Stimulated activated naive B cell treated with anti-CD40 and anti-IgM and Interleukin-4, amounts not matched to agents 10 μg/mL and 1 μg/mL and 100 μg/mL, for 72 hours (primary cell): ENCODE data around the gene GNPAT.
A peak's percentile ranks its signal among the peaks of the same experiment; 100 is the strongest.
"Not testable (repeated sequence)": the region's sequence is repeated elsewhere in the genome, so short reads cannot be mapped to it uniquely, and the experiment has no call there.

ENCODE experiments used
- ATAC-seq, 2 donors: fragments of 150-1000 bp; cut with Tn5 transposase; replicated peaks; 2 replicates each; pipeline ENCODE4 v1.10.0; 2021; ENCODE audit warnings: moderate library complexity in 1 of 2
- DNase-seq: peaks from one replicate; pipeline ENCODE4 v3.0.0; 2021
- H3K27ac Mint-ChIP-seq: one replicate; pipeline ENCODE4 v1.8.0; 2022; ENCODE audit warnings: mild to moderate bottlenecking, mixed read lengths
- H3K27me3 Mint-ChIP-seq, 2 donors: one replicate each; pipeline ENCODE4 v1.8.0; 2022; ENCODE audit warnings: mixed read lengths in 2 of 2
- H3K36me3 Mint-ChIP-seq, 2 donors: one replicate each; pipeline ENCODE4 v1.8.0; 2022; ENCODE audit warnings: mixed read lengths in 2 of 2, mild to moderate bottlenecking in 1 of 2
- H3K4me1 Mint-ChIP-seq, 2 donors: one replicate each; pipeline ENCODE4 v1.8.0; 2022; ENCODE audit warnings: mixed read lengths in 2 of 2, mild to moderate bottlenecking in 1 of 2
- H3K4me3 Mint-ChIP-seq, 2 donors: one replicate each; pipeline ENCODE4 v1.8.0; 2022; ENCODE audit warnings: mild to moderate bottlenecking in 2 of 2, mixed read lengths in 2 of 2, moderate library complexity in 1 of 2
- H3K9me3 Mint-ChIP-seq, 2 donors: one replicate each; pipeline ENCODE4 v1.8.0; 2022; ENCODE audit warnings: mixed read lengths in 2 of 2, mild to moderate bottlenecking in 1 of 2

Gene GNPAT

GRCh38 chr1:231206856-231207255, 34.2 kb upstream of the GNPAT start:
- Mint-ChIP-seq H3K27me3 (peaks cover 14 to 24% of the 10 kb centered on the region in 2 donors), H3K4me1 (peaks cover 5 to 16% of the 10 kb centered on the region in 2 donors), H3K27ac (no peak overlapping the region), H3K4me3 (no peak overlapping the region), H3K9me3 (no peaks in the 10 kb centered on the region), H3K36me3 (no peaks in the 10 kb centered on the region)
- ATAC-seq (no peak), DNase-seq (no peak)

GRCh38 chr1:231207437-231207836, 33.6 kb upstream of the GNPAT start:
- ATAC-seq (no peak), DNase-seq (no peak)
- no peak overlapping the region for H3K27ac Mint-ChIP-seq
- H3K4me1 Mint-ChIP-seq = peaks cover 5 to 12% of the 10 kb centered on the region in 2 donors
- H3K4me3 Mint-ChIP-seq = no peak overlapping the region
- H3K36me3 Mint-ChIP-seq = no peaks in the 10 kb centered on the region
- H3K9me3 Mint-ChIP-seq = no peaks in the 10 kb centered on the region
- H3K27me3 Mint-ChIP-seq = peaks cover 11 to 18% of the 10 kb centered on the region in 2 donors

DNA sequence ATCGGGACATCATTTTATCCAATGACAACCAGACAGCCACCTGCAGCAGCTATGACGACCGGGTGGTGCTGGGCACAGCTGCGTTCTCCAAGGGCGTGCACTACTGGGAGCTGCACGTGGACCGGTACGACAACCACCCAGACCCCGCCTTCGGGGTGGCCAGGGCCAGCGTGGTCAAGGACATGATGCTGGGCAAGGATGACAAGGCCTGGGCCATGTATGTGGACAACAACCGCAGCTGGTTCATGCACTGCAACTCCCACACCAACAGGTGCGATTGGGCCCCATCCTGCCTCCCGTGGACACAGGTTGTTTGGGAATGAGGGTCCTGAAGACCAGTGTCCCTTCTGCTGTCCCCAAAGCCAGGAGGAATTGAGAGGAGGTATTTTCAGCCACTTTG, 32.0 kb upstream of the GNPAT start:
- Mint-ChIP-seq H3K4me1 (peaks cover 6 to 15% of the 10 kb centered on the region in 2 donors), H3K4me3 (no peak overlapping the region), H3K27me3 (peaks cover 3 to 11% of the 10 kb centered on the region in 2 donors), H3K9me3 (no peaks in the 10 kb centered on the region), H3K36me3 (peaks cover 0 to 1% of the 10 kb centered on the region in 2 donors), H3K27ac (no peak overlapping the region)
- DNase-seq (no peak), ATAC-seq (no peak)

DNA sequence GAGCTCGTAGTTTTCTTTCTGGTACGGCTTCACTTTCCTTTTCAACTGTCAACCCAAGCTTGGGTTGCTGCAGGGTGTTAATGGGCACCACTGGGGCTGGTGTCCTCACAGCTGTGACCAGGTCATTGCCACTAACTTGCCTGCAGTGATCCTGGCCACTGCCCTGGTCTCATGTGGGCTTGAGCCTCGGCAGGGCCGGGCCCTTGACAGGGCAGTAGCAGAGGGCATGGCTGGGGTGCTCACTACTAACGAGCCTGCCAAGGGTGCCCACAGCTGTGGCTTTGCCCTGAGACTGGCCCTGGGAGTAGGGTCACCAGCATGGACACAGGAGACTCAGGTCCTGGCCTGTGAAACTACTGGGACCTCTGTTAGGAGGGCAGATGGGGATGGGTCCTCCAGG, 31.5 kb upstream of the GNPAT start:
- H3K36me3 Mint-ChIP-seq = peaks cover 0 to 3% of the 10 kb centered on the region in 2 donors
- ATAC-seq (no peak), DNase-seq (no peak)
- peaks cover 0 to 6% of the 10 kb centered on the region in 2 donors for H3K27me3 Mint-ChIP-seq
- H3K4me3 Mint-ChIP-seq = no peak overlapping the region
- peak overlapping the region; percentile 14 for H3K27ac Mint-ChIP-seq
- H3K4me1 Mint-ChIP-seq = peaks cover 10 to 20% of the 10 kb centered on the region in 2 donors
- H3K9me3 Mint-ChIP-seq = no peaks in the 10 kb centered on the region

- DNase-seq = no peak
- H3K27me3 Mint-ChIP-seq = no peaks in the 10 kb centered on the region
- no peak overlapping the region for H3K27ac Mint-ChIP-seq
- ATAC-seq = no peak
- no peaks in the 10 kb centered on the region for H3K9me3 Mint-ChIP-seq
- no peak overlapping the region for H3K4me3 Mint-ChIP-seq
- H3K4me1 Mint-ChIP-seq = peaks cover 13 to 26% of the 10 kb centered on the region in 2 donors
- peaks cover 0 to 3% of the 10 kb centered on the region in 2 donors for H3K36me3 Mint-ChIP-seq
Measured at GRCh38 chr1:231210126-231210525, 30.9 kb upstream of the GNPAT start.

DNA sequence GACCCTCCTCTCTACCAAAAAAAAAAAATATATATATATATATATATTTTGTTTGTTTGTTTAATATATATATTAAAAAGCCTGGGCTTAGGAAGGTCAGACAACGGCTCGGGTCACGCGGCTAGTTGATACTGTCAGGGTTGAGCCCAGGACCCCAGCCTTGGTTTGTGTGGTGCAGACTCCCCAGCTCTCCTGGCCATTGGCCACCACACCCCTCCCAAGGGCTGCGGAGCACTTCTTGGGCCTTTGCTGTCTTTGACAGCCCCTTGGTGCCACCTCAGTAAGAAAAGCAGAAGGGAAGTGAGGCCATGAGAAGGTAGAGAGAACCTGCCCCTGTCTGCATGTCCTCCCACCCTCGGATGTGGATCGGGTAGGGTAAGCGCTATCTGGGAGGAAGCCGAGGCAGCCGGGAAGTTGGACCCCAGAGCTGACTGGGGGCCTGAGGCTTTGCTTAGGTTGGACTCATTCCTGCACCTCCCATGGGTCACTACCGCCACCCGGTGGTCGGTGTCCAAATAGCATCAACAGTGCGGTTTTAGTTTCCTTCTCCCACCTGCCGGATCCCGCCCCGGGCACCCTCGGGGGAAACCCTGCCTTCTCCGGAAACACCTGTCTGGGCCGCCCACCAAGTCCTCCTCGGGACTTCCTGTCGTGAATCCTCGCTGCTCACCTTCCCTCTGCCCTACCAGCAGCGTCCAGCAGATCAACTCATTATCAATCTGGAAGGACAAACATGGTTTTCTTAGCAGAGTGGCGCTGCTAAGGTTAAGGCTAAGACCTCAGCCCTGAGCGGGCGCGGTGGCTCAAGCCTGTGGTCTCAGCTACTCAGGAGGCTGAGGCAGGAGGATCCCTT, 29.8 kb upstream of the GNPAT start:
- Mint-ChIP-seq H3K4me3 (peak overlapping the region; percentile 83 to 84), H3K4me1 (peaks cover 21 to 37% of the 10 kb centered on the region in 2 donors), H3K36me3 (peaks cover 0 to 3% of the 10 kb centered on the region in 2 donors), H3K27ac (peak overlapping the region; percentile 79), H3K27me3 (no peaks in the 10 kb centered on the region), H3K9me3 (no peaks in the 10 kb centered on the region)
- ATAC-seq (peak; percentile 83 to 86), DNase-seq (peak; percentile 91)

GRCh38 chr1:231212301-231212700, 28.7 kb upstream of the GNPAT start:
- not testable (repeated sequence) for ATAC-seq, H3K9me3 Mint-ChIP-seq, H3K27ac Mint-ChIP-seq, H3K4me3 Mint-ChIP-seq, H3K27me3 Mint-ChIP-seq, H3K36me3 Mint-ChIP-seq, DNase-seq
- peaks cover 23 to 43% of the 10 kb centered on the region in 2 donors for H3K4me1 Mint-ChIP-seq

DNA sequence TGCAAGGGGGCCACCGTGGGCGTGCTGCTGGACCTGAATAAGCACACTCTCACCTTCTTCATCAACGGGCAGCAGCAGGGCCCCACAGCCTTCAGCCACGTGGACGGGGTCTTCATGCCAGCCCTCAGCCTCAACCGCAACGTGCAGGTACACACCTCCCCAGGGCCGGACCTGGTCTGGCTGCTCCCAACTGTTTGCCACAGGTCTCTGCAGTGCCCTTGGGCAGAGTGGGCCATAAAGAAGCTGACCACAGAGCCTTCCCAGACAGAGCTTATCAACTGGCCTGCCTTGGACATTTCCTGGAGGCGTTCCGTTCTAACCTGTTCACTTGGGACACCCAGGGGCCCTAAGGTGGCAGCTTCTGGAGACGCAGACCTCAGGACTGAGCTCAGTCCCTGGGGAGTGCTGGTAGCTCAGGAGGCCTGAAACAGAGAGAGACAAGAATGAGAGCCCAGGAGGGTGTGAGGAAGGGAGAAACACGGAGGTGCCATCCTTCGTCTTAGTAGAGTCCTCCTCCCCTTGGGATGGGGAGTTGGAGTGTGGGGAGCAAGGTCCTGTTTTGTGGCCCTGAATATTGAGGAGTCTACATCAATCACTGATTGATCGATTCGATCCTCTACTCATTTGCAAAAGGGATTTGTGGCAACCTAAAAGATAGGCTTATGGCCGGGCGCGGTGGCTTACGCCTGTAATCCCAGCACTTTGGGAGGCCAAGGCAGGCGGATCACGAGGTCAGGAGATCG, 27.0 kb upstream of the GNPAT start:
- Mint-ChIP-seq H3K27me3 (no peaks in the 10 kb centered on the region), H3K36me3 (peaks cover 0 to 3% of the 10 kb centered on the region in 2 donors), H3K4me1 (peaks cover 23 to 43% of the 10 kb centered on the region in 2 donors), H3K4me3 (peak overlapping the region in 1 of 2 donors; percentile 34), H3K27ac (peak overlapping the region; percentile 6), H3K9me3 (no peaks in the 10 kb centered on the region)
- ATAC-seq = no peak
- no peak for DNase-seq

GRCh38 chr1:231214918-231215680, 25.9 kb upstream of the GNPAT start:
- Mint-ChIP-seq H3K4me3 (peak overlapping the region; percentile 77 to 79), H3K27me3 (no peaks in the 10 kb centered on the region)
- peak; percentile 50 for DNase-seq

DNA sequence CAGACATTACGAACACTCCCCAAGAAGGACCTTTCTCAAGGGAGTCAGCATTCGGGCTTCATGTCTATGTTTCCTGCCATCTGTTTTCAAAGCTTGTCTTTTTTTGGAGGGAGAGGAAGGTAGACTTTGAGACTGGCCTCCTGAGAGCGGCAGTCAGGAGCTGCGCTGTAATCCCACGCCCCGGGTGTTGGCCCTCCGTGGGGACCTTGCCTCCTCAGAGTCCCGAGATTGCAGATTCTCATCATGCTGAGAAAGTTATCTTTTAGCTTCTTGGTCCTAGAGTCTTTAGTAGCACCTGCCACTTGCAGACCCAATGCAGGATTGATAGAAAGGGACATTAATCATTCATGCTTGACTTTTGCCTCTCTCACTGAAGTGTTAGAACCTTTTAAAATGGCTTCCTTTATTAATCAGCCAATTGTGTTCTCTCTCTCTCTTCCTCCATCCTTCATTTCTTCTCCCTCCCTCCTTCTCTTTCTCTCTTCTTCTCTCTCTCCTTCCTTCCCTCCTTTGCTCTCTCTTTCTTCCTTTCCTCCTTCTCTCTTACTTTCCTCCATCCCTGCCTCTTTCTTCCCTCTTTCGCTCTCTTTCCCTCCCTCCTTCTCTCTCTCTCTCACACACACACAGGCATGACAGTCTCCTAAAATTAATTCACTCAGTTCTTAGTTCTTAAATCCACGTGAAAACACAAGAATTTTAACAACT, 25.2 kb upstream of the GNPAT start:
- Mint-ChIP-seq H3K27me3 (no peaks in the 10 kb centered on the region), H3K36me3 (peaks cover 0 to 3% of the 10 kb centered on the region in 2 donors), H3K9me3 (no peaks in the 10 kb centered on the region), H3K4me1 (peaks cover 23 to 43% of the 10 kb centered on the region in 2 donors), H3K27ac (peak overlapping the region; percentile 92), H3K4me3 (peak overlapping the region; percentile 77 to 79)
- peak in 1 of 2 donors; percentile 6 for ATAC-seq
- no peak for DNase-seq

More at GRCh38 chr1:231214918-231215680, 25.9 kb upstream of the GNPAT start:
- no peaks in the 10 kb centered on the region for H3K9me3 Mint-ChIP-seq
- H3K36me3 Mint-ChIP-seq = peaks cover 0 to 3% of the 10 kb centered on the region in 2 donors
- peak; percentile 73 to 78 for ATAC-seq
- H3K27ac Mint-ChIP-seq = peak overlapping the region; percentile 92
- H3K4me1 Mint-ChIP-seq = peaks cover 23 to 43% of the 10 kb centered on the region in 2 donors

DNA sequence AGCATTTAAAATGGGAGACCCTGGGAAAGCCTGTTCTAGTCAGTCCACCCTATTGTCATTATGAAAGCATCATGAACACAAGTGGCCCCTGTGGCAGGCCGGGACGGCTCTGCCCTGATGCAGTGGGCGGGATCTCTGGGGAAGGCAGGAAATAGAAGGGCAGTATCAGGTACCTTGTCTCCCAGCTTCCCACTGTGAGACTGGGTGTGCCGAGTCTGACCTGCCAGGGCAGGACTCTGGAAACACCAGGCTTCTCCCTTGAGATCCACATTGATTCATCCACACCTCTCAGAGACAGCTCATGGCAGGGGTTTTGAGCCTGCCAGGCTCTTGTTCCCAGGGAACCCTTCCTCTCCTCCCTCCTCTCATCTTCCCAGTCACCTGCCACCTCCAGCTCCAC, 24.5 kb upstream of the GNPAT start:
- DNase-seq (no peak), ATAC-seq (no peak)
- no peaks in the 10 kb centered on the region for H3K27me3 Mint-ChIP-seq
- H3K4me3 Mint-ChIP-seq = no peak overlapping the region
- H3K36me3 Mint-ChIP-seq = peaks cover 2 to 7% of the 10 kb centered on the region in 2 donors
- H3K4me1 Mint-ChIP-seq = peaks cover 18 to 37% of the 10 kb centered on the region in 2 donors
- no peaks in the 10 kb centered on the region for H3K9me3 Mint-ChIP-seq
- H3K27ac Mint-ChIP-seq = peak overlapping the region; percentile 15

GRCh38 chr1:231217056-231217455, 24.0 kb upstream of the GNPAT start:
- no peak for ATAC-seq
- Mint-ChIP-seq H3K4me1 (peaks cover 17 to 32% of the 10 kb centered on the region in 2 donors), H3K27me3 (no peaks in the 10 kb centered on the region), H3K4me3 (no peak overlapping the region), H3K36me3 (peaks cover 5 to 10% of the 10 kb centered on the region in 2 donors), H3K9me3 (no peaks in the 10 kb centered on the region), H3K27ac (no peak overlapping the region)
- DNase-seq = no peak

DNA sequence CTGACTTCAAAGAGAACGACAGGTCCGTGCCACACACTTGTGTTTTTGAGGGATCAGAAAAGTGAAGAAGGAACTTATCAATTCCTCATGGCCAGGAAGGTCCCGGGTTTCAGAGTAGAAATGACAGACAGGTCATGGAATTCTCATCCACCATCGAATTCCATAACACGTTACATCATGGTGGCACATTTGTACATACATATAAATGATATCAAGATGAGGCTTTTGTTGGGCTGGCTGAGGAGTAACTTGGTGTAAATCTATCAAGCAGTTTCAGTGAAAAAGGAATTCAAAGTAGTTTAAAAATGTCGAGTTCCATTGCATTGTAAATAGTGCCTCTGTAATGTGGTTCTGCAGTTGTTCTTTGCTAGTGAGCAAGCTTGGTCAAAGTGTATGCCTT, 22.9 kb upstream of the GNPAT start:
- H3K27me3 Mint-ChIP-seq = no peaks in the 10 kb centered on the region
- DNase-seq = no peak
- peaks cover 8 to 15% of the 10 kb centered on the region in 2 donors for H3K36me3 Mint-ChIP-seq
- H3K4me3 Mint-ChIP-seq = no peak overlapping the region
- H3K27ac Mint-ChIP-seq = no peak overlapping the region
- no peaks in the 10 kb centered on the region for H3K9me3 Mint-ChIP-seq
- peaks cover 17 to 31% of the 10 kb centered on the region in 2 donors for H3K4me1 Mint-ChIP-seq
- ATAC-seq = no peak
